Measurements from ENCODE around the gene FBRSL1. TPM values are rescaled to one million over a fixed set of nuclear protein-coding genes. Genes with fewer than 3 reads are reported as not detected.

Gene FBRSL1
- total and polyA plus RNA-seq, 9 of the 15 experiments (the other 6 are each of a cell fraction or from before 2014, with no cell fraction given): 0.24 to 129 (median 7.3) TPM

GRCh38 chr12:132550014-132550802 lies 60.3 kb downstream of the FBRSL1 start:
- in situ Hi-C loops (cut with MboI): loop anchor here (10.0 kb wide), 1 partner anchor 135 kb away; no protein-coding TSS in a partner anchor
- H3K79me2 ChIP-seq (ENCODE audit: control insufficient read depth, insufficient read depth, low read length): no peaks in the 10 kb centered on the region
- H3K9me3 ChIP-seq (replicated peaks; ENCODE audit: control insufficient read depth, insufficient read depth, low read depth, low read length): no peaks in the 10 kb centered on the region
- peaks cover 0 to 70% of the 10 kb centered on the region in 2 experiments; a peak in 2 of 5 replicates for H3K4me1 ChIP-seq (replicated peaks in 1 of 2; ENCODE audit: control insufficient read depth in 2 of 2, insufficient read depth in 2 of 2, low read length in 2 of 2)
- TF ChIP-seq STAG1 (CRISPR knock-in tag; IDR thresholded peaks at IDR 0.05; ENCODE audit: borderline replicate concordance) (no peak), POLR2G (IDR thresholded peaks at IDR 0.05; ENCODE audit: low read depth, low read length) (peak; percentile 63), TCF15 (CRISPR knock-in tag; IDR thresholded peaks at IDR 0.05) (no peak), NFYB (IDR thresholded peaks at IDR 0.05; ENCODE audit: extremely low read depth, insufficient read length) (no peak), PKNOX1 (IDR thresholded peaks at IDR 0.05) (peak; percentile 73), E2F3 (CRISPR knock-in tag; IDR thresholded peaks at IDR 0.05) (no peak), CBFA2T2 (conservative IDR thresholded peaks at IDR 0.05) (no peak)
- CTCF ChIA-PET (ENCODE audit: low intra/inter-chr PET ratio): no interaction called here
- 44% methylated on average over 31 of the region's 43 CpGs for WGBS (ENCODE audit: insufficient coverage, low coverage, missing lambda C conversion rate)
- H3K27me3 ChIP-seq (ENCODE audit: control insufficient read depth in 2 of 2, insufficient read depth in 2 of 2, low read length in 2 of 2): no peaks in the 10 kb centered on the region
- peak overlapping the region in 1 of 2 experiments; percentile 26; a peak in 2 of 4 replicates for H3K9ac ChIP-seq (ENCODE audit: insufficient read depth in 1 of 2, low read depth in 2 of 2, low read length in 2 of 2)
- DNase-seq (ENCODE audit: extremely low read depth in 1 of 4, low spot score in 3 of 4): peak in 3 of 4 experiments; percentile 23 to 44 (median 37)
- no peak overlapping the region for H3K27ac ChIP-seq (ENCODE audit: extremely low read depth, low read depth, low read length)
- ATAC-seq: peak; percentile 64
- POLR2A ChIA-PET: interaction anchor here (0.6 to 0.9 kb wide), 2 partner anchors 27 to 778 kb away, joined by 3 read pairs; no protein-coding TSS in a partner anchor
- H3K9me1 ChIP-seq (ENCODE audit: control insufficient read depth, insufficient read depth, low read length): no peaks in the 10 kb centered on the region
- no peak overlapping the region for H2AFZ ChIP-seq (ENCODE audit: low read depth, low read length)
- FAIRE-seq: no peak
- H3K4me2 ChIP-seq (ENCODE audit: insufficient read depth, low read length): no peak overlapping the region
- no peaks in the 10 kb centered on the region for H3K36me3 ChIP-seq (ENCODE audit: control insufficient read depth, insufficient read depth, low read length)
- intact Hi-C loops (cut with micrococcal nuclease): no loop called here
- H3K4me3 ChIP-seq: no peak overlapping the region
- peaks cover 13% of the 10 kb centered on the region; the same call in 1 of the 2 replicates for H4K20me1 ChIP-seq (replicated peaks; ENCODE audit: control insufficient read depth, insufficient read depth, low read length)
- BruUV-seq (replicated peaks): no TSS peak
